GM10266 (cell line): ENCODE measurements around the gene CNTN3.

Experiments
- DNase-seq: peaks from one replicate; pipeline ENCODE4 v3.0.0; 2012; ENCODE audit errors: extremely low spot score
- CTCF ChIP-seq: IDR thresholded peaks from 2 replicates; pipeline ENCODE4 v1.5.1; 2012; ENCODE audit warnings: mild to moderate bottlenecking, low read depth; ENCODE audit not compliant: control insufficient read depth, insufficient read depth; ENCODE audit errors: missing control alignments

The CNTN3 gene

GRCh38 chr3:74613060-74613459 lies 1.4 kb downstream of the CNTN3 start:
- DNase-seq: no peak
- TF ChIP-seq CTCF: no peak

- no peak for DNase-seq
- no peak for TF ChIP-seq CTCF
These were observed 3.3 kb downstream of the CNTN3 start for GRCh38 chr3:74611206-74611605.

DNA sequence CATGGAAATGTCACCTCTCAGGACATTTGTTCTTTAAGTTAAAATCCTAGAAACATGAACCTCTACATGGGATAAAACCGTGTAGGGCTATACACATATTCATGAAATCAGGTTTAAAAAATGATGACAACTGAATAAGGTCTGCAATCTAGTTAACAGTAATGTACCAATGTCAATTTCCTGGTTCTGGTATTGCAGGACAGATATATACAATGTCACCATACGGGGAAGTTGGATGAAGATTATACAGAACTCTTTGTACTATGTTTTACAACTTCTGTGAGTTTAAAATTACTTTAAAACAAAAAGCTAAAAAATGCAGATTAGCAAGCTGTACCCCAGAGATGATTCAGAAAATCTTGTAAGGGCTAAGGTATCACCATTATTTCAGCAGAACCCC lies 6.7 kb downstream of the CNTN3 start:
- TF ChIP-seq CTCF: no peak
- no peak for DNase-seq

GRCh38 chr3:74606996-74607395 lies 7.5 kb downstream of the CNTN3 start:
- DNase-seq: no peak
- TF ChIP-seq CTCF: no peak

DNA sequence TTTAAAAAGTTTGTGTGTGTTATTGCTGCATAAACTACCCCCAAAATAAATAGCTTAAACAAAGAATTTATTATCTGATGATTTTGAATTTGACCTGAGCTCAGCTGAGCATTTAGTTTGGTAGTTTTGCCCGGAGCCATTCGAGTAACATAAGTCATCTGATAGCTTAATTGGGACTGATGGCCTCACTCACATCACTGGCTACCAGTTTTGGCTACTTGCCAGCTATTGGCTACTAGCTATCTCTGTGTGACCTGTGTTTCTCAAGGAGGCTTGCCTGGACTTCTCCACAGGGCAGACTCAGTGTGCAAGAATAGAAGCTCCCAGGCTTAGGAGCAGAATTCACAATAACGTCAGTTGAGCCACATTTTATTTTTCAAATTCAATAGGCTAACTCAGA lies 9.0 kb downstream of the CNTN3 start:
- no peak for TF ChIP-seq CTCF
- no peak for DNase-seq

DNA sequence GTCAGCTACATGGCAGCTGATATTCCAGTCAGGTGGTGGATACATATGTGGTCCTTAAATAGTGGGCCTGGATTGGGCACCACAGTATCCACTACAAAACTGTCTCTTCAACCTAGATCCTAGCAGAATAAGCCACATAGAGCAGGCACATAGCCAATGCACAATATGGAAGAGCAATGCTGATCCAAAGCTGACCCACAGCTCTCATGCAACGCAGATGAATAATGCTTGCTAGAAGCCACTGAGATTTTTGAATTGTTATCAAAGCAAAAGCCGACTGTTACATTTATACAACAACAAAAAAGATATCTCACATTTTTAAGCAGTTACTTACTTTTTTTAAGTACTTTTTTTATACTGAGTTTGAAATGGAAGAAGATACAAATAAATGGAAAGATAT lies 11.2 kb downstream of the CNTN3 start:
- TF ChIP-seq CTCF: no peak

GRCh38 chr3:74602471-74602870 lies 12.0 kb downstream of the CNTN3 start:
- no peak for TF ChIP-seq CTCF

More for the DNA sequence above, 11.2 kb downstream of the CNTN3 start:
- no peak for DNase-seq

GRCh38 chr3:74601793-74602192 lies 12.7 kb downstream of the CNTN3 start:
- no peak for TF ChIP-seq CTCF
- DNase-seq: no peak

More at GRCh38 chr3:74602471-74602870, 12.0 kb downstream of the CNTN3 start:
- DNase-seq: no peak
